SIG-M5 (cell line): ENCODE measurements around the gene HRC.
A peak's percentile ranks its signal among the peaks of the same experiment; 100 is the strongest.

Experiments used
- DNase-seq: peaks from one replicate; lab custom pipeline; 2025; lab: John Stamatoyannopoulos, UW

The HRC gene

GRCh38 chr19:49114630-49115363 is 40.4 kb downstream of the HRC start:
- no peak for DNase-seq

- peak; percentile 25 for DNase-seq
Observed at GRCh38 chr19:49113762-49114629, 41.2 kb downstream of the HRC start, which contains the start of gene LIN7B. TSS of gene LIN7B (plus strand) at chr19:49114370. CDS start at chr19:49114405, 35 bp downstream.

GRCh38 chr19:49111218-49111998 is 43.8 kb downstream of the HRC start:
- no peak for DNase-seq

- no peak for DNase-seq
Observed at GRCh38 chr19:49110567-49110966, 44.6 kb downstream of the HRC start.

GRCh38 chr19:49109569-49110233 is 45.5 kb downstream of the HRC start:
- no peak for DNase-seq

- no peak for DNase-seq
Observed at GRCh38 chr19:49109051-49109450, 46.1 kb downstream of the HRC start.

- DNase-seq, result no peak
Observed at GRCh38 chr19:49107625-49108459, 47.4 kb downstream of the HRC start.

GRCh38 chr19:49106648-49107135 is 48.5 kb downstream of the HRC start:
- no peak for DNase-seq

GRCh38 chr19:49104229-49104864 is 50.8 kb downstream of the HRC start:
- no peak for DNase-seq

GRCh38 chr19:49103331-49104085 is 51.7 kb downstream of the HRC start:
- DNase-seq, result no peak

GRCh38 chr19:49102303-49102702 is 52.9 kb downstream of the HRC start:
- DNase-seq, result no peak
